ENCODE results near the gene MRPS2.

Gene MRPS2

DNA sequence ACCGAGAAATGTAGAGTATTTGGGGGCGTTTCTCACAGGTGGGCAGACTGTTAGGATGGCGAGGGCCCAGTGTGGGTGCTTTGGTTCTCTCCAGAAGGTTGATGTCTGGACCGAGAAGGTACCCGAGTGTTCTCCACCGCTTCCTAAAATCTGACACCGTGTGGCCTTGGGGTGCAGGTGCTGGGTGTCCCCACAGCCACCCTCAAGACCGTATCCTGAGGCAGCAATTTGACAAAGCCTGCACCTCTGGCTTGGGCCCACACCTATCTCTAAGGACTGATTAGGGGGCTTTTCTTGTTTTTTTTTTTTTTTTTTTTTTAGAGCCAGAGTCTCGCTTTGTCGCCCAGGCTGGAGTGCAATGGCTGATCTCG is 19.6 kb upstream of the MRPS2 start:
- no peak for DNase-seq

DNA sequence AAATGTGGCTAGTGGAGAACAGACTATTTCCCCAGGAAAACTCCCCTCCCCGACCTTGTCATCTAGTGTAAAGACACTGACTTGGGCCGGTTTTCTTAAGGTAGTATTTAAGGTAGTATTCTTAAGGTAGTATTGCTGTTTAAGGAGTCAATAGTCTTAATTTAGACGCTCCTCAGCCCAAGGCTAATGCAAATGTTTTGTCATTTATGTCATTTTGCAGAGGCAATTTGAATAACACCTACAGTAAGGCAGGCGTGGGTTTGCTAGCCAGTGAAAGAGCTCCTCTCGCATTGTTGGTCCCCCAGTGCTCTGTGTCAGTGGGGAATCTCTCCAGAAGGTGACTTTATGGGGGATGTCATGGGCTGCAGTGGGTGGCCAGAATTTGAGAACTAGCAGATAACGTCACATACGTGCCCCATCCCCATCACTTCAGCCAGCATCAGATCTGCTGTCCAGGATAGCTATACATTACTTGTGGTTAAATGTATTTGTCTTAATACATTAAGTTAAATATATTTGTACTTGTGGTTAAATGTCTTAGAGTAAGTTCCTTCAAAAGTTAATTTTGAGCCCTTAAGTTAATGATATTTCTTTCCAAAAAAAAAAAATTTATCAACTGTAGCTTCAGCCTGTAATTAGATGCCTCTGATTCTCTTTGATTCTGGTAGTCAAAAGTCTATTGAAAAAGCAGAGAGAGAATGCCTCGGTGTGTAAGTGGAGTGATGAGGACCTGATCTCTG is 18.3 kb upstream of the MRPS2 start:
- no peak for DNase-seq

- DNase-seq: no peak
Observed at GRCh38 chr9:135484460-135485277, 15.8 kb upstream of the MRPS2 start.

DNA sequence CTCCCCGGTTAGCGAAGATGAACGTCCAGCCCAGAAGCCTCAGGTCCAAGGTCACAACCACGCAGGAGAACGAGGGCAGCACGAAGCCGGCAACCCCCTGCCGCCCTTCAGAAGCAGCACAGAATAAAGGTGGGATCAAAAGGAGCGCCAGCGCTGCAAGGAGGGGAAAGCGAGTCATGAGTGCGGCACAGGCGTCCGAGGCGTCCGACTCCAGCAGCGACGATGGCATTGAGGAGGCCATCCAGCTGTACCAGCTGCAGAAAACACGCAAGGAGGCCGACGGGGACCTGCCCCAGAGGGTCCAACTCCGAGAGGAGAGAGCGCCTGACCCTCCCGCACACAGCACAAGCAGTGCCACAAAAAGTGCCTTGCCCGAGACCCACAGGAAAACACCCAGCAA is 15.1 kb upstream of the MRPS2 start:
- DNase-seq: no peak

DNA sequence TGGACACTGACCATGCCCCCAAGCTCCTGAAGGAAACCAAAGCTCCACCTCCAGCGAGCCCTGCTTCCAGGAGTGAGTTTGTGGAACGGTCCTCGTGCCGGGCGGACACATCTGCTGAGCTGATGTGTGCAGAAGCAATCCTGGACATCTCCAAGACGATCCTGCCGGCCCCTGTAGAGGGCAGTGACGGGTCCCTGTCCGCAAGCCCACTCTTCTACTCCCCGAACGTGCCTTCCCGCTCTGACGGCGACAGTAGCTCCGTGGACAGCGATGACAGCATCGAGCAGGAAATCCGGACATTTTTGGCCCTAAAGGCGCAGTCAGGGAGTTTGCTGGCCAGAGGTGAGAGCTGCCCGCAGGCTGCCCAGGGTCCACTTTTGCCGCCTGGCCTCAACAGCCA is 14.7 kb upstream of the MRPS2 start:
- no peak for DNase-seq

GRCh38 chr9:135486267-135487065 is 14.0 kb upstream of the MRPS2 start:
- DNase-seq: no peak

DNA sequence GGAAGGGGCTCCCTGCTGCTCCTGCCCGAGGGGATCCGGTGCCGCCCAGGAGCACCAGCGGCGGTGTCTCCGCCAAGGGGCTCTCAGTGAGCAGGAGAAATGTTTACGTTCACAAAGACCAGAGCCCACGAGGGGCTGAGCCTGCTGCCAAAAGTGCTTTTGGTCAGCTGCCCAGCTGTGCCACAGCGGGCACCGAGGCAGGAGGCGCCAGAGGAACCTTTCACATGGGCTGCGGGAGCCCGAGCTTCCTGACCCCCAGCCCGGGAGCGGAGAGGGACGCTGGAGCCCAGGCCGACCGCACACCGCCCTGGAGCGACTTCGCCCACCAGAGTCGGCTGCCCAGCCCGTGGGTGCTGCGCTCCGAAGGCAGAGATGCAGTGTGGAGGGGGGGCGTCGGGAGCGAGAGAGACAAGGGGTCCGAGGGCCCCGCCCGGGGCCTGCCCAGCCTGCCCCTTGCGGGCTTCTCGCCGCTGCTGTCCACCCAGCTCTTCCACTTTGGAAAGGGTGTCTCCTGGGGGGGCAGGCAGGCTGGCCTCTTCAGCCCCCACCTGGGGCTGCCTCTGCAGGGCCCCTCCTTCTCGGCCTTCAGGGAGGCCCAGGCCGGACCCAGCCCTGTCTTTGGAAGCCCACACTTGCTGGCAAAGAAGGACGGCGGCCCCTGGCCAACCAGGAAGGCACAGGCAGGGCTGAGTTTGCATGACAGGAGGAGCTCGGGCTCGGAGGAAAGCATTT is 13.0 kb upstream of the MRPS2 start:
- DNase-seq: no peak

DNA sequence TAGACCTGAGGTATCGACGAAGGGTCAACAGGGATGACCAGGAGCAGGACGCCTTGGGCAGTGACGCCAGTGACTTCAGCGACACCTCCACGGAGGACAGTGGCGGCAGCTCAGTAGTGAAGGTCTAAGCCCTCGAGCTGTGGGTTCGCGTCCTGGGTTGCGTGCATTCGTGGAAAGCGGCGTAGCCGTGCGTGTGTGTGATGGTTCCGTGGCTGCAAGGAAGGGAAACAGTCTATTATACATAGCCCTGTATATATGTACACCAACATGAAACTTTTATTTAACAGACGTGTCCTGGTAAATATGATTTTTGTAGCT is 12.5 kb upstream of the MRPS2 start:
- DNase-seq: no peak

DNA sequence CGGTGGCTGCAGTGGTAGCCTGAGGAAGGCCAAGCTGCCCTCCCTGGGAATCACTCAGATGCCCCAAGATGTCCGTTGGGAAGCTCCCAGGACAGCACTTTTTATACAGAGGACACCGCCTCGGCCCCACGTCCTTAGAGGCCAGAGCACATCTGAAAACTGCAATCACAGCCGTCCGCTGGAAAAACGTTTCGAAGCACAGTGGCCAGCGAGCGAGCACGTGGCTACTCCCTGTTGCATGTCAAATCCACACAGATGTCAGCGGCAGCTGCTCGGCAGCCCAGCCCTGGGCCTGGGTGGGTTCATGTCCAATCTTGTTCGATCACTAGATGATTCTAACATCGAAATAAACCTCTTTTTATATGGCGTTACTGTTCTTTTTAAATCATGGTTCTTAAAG is 12.0 kb upstream of the MRPS2 start:
- DNase-seq: no peak

DNA sequence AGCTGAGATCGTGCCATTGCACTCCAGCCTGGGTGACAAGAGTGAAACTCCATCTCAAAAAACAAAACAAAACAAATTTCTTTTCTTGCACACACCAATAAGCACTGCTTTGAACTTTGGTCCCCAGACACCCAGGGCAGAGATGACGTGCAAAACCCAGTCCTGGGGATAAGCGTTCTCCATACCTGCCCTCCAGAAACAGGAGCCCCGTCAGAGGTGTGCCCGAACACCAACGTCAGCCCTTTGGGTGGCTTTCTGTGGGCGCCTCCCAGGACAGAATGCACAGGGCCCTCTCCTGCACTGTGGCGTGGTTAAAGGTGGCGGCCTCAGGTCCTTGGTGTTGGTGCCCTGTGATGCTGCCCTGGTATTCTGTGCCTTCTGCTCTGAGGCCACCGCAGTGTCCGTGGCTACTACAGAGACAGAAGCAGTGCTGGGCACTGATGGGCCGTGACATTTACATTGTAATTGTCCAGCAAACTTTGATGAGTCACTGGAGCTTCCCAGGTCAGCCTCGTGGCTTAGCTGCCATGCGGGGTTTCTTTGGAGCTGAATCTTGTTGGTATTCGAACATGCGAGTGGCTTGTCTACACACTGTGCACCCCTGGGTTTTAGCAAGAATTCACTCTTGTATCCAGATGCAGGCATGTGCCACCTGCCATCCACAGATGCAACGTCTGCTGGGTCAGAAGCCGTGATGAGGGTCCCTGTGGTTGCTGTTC is 11.1 kb upstream of the MRPS2 start:
- DNase-seq: no peak

- no peak for DNase-seq
Observed at GRCh38 chr9:135490166-135490870, 10.2 kb upstream of the MRPS2 start.

DNA sequence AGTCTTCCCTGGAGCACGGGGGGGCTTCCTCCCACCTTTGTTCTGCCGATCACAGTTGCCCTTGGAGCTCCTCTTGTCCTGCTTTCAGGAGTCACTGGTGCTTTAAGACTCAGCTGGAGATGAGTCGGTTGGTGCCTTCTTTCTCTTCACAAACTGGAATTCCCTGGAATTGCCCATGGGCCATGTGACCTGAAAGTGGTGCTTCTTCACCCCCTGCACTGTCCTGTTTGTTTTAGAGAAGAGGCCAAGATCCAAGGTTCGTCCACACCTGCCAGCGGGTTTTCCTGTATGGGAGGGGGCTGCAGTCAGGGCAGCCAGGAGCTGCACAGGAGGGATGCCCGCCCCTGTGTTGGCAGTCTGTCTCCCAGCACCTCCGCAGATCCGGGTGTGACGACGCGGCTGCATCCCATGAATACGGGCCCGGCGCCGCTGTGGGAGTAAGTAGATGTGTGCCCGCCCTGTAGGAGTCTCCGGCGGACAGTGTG is 9.5 kb upstream of the MRPS2 start:
- no peak for DNase-seq

GRCh38 chr9:135491764-135492163 is 8.7 kb upstream of the MRPS2 start:
- DNase-seq: no peak

- no peak for DNase-seq
Observed at GRCh38 chr9:135492886-135493669, 7.4 kb upstream of the MRPS2 start.

- DNase-seq: no peak
Observed at GRCh38 chr9:135494791-135495559, 5.5 kb upstream of the MRPS2 start.

DNA sequence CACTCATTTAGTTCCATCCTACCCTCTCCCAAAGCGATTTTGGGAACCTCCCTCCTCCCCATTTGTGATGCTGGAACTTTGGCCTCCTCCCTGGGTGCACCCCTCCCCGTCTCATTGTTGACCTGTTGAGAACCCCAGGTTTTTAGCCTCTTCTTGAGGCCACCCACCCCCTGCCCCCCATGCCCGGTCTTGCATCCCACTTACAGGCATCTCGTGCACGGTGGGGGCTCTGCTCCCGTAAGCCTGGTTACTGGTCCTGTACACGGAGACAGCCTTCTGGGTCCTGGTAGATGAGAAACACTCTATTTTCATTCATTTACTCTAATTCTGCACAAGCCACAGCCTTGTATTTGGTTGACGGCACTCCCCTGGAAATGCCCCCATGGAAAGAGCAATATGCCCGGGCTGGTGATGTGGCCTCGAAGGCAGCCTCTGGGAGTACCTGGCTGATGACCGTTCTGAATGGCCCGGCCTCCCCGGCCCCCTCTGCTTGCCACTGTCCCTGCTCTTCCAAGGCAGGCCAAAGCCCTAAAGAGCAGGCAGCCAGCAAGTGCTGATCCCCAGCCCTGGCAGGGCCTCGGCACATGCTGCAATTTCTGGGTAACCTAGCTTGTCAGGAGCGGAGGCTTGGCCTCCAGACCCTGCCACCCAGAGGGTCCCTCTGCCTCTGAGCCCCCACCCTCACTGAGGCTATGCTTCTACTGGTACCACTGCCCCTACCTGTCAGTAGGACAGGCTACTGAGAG is 1.9 kb upstream of the MRPS2 start:
- no peak for DNase-seq

DNA sequence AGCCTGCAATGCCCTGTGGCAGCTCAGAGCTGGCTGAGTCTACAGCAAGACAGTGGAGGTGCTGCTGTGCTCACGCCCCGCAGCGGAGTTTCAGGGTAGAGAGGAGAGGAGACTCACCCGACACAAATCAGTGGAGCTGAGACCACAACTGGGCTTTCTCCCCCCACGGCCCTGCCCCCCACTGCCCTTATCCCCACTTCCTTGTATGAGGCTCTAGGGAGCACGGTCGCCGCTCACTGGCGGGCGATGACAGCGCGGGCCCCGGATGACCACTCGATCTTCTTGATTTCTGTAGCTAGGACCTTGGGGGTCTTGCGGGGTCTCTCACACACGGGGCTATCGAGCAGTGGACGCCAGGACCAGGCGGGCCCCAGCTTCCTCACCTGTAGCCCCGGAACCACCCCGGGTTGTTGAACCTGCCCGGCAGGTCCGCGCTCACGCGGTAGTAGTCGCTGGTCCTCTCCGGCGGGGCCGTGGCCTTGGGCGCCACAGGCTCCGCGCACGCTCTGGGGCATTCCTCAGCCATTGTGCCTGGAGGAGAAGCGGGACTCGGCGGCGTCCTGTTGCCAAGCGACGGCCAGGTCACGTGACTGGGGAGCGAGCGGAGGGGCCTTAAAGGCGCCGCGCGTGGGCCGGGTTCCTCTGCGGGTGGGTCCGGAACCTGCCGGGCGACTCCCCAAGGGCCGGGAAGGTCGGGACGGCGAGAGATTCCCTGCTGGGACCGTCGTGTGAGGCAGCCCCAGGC is 984 bp upstream of the MRPS2 start:
- DNase-seq: peak; percentile 78

DNA sequence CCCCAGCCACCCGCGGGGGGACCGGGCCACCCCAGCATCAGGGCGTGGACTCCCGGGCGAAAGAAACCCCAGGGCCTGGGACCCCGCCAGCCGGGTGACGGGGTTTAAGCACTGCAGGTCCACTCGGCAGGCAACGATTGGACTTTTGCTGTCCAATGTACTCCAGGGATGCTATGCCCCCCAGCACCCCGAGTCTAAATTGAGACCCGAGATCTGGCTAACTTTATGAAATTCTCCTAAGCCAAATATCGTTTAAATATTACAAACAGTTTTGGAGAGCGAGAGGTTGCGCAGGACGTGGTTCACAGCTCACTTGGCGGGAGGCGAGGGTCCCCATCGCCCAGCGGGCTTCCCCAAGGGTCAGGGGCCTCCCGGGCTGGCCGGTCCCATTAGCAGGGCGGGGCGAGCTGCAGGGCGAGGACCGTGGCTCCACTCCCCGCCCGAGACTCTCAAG is 384 bp upstream of the MRPS2 start:
- DNase-seq: no peak
